ENCODE measurements around the gene CNTNAP5. TPM values are rescaled to one million over a fixed set of nuclear protein-coding genes. Genes with fewer than 3 reads are reported as not detected.

The CNTNAP5 gene
- total RNA-seq, 1 donor = not detected

DNA sequence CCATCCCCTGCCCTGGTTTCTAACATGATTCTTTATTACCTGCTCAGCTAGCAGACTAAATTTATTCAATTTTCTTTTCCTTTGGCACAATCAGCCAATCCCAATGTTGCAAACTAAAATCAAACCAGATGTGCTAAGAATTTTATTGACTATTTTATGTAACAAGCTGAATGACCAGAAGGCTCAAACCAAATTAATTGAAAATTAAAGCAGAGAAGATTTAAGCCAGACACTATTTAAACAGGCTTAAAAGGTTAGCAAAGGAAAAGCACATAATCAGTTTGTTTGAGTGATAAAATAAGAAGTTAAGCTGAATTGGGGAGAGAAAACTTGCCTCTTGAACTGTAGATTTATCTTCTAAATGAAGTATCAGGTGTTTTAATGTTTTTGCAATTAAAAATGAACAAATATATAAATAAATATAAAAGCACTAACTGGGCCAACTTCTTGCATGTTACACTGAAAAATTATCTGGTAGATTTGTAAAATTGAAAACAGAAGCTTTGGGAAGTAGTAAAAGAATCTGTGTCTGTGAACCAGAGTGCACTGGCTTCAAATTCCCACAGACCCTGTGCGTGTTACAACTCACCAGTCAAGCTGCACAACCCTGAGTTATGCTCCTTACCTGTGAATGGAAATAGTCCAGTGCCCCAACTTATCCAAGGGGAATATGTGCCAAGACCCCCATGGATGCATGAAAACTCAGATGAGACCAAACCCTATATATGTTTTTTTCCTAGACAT, 283.4 kb downstream of the CNTNAP5 start:
- DNase-seq (ENCODE audit: low read depth) = no peak
- no peak overlapping the region for H3K4me3 ChIP-seq (ENCODE audit: low read depth, low read length)
- TF ChIP-seq, protein P1, sequence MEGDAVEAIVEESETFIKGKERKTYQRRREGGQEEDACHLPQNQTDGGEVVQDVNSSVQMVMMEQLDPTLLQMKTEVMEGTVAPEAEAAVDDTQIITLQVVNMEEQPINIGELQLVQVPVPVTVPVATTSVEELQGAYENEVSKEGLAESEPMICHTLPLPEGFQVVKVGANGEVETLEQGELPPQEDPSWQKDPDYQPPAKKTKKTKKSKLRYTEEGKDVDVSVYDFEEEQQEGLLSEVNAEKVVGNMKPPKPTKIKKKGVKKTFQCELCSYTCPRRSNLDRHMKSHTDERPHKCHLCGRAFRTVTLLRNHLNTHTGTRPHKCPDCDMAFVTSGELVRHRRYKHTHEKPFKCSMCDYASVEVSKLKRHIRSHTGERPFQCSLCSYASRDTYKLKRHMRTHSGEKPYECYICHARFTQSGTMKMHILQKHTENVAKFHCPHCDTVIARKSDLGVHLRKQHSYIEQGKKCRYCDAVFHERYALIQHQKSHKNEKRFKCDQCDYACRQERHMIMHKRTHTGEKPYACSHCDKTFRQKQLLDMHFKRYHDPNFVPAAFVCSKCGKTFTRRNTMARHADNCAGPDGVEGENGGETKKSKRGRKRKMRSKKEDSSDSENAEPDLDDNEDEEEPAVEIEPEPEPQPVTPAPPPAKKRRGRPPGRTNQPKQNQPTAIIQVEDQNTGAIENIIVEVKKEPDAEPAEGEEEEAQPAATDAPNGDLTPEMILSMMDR (IDR thresholded peaks at IDR 0.05; ENCODE audit: insufficient read depth, low read depth, low read length) = no peak

DNA sequence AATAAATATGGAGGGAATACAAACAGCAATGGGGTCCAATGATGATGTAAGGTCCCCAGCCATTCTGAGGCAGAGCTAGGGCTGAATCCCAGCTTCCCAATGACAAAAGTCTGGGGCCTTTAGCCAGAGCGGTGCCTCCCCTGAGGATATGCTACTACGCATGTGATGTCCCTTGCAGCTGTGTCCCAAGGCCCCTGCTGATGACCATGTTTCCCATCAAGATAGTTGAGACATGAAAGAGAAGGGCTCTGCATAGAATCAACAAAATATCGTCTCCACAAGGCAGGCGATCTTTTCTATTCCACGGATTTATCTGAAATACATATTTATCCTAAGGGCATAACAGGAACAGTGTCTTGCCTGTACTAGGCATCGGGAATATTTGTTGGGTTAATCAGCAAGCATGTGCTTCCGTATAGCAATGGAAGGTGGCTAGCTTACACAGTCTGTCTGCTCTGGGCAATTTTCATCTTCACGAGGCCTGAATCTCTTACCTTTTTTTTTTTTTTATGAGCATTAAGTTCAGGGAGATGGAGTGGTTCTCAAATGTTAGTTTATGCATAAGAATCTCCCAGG, 284.6 kb downstream of the CNTNAP5 start:
- TF ChIP-seq, protein P1 (IDR thresholded peaks at IDR 0.05; ENCODE audit: insufficient read depth, low read depth, low read length) = no peak
- DNase-seq (ENCODE audit: low read depth) = no peak
- H3K4me3 ChIP-seq (ENCODE audit: low read depth, low read length) = no peak overlapping the region

DNA sequence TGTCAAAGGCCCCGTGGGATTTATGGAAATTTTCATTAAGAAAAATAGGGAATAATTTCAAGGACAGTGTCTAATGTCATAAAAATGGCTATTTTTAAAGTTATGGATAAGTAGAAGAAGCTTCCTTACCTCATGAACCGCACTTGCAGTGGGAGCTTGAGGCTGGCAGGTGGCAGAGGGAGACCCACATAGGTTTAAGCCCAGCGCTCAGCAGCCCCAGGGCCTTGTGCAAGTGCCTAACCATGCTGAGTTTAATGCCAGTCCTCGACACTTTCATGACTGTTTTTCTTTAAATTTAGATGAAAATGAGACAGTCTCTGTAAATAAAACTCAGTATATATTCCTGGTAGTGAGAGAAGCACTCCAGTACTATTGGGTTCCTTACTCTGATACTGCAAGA, 285.6 kb downstream of the CNTNAP5 start:
- DNase-seq (ENCODE audit: low read depth) = no peak
- TF ChIP-seq, protein P1 (IDR thresholded peaks at IDR 0.05; ENCODE audit: insufficient read depth, low read depth, low read length) = no peak
- H3K4me3 ChIP-seq (ENCODE audit: low read depth, low read length) = no peak overlapping the region

DNA sequence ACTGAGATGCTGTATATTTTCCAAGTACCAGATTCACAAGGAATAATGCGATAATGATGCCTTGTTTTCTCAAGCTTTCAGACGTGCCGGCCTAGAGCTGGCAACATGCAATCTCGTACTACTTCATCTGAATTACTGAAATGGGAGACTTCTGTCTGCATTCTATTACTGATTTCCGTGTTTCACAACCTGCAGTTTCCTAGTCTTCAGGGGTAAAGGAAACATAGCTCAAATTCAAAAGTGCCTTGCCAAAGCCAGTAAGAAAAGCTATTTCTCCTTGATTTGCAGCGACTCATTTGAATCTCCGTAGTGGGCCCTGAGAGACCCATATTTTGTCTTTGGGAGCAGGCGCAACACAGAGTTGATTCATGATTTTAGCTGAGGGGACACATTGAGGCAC, 289.0 kb downstream of the CNTNAP5 start:
- TF ChIP-seq, protein P1 (IDR thresholded peaks at IDR 0.05; ENCODE audit: insufficient read depth, low read depth, low read length) = no peak
- DNase-seq (ENCODE audit: low read depth) = no peak
- H3K4me3 ChIP-seq (ENCODE audit: low read depth, low read length) = no peak overlapping the region

DNA sequence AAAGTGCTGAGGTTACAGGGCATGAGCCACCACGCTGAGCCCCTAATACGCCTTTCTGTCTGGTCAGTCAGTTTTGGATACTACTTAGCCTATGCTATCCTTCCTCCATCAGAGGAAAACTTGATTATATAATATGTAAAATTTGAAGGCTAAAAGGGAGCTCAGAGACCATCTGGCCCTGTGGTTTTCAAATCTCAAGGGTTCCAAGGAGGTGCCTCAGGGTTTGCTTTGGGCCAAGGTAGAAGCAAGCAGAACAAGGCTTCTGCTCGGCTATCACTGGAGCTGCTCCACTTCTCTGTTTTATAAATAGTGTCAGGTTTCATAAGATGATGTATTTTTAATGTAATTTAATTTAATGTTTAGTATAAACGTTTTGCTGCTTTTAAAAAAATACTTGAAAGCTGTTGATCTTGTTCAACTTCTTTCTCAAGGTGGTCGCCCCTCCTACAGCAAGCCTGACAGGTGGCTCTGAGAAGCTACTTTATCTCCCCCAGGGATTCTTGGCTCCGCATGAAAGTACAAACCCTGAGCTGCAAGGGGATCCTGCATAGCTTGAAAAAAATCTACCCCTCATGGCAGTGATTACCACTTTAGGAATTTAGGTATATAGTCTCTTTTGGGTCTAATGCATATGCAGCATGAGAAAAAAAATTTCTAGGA, 290.3 kb downstream of the CNTNAP5 start:
- no peak overlapping the region for H3K4me3 ChIP-seq (ENCODE audit: low read depth, low read length)
- no peak for DNase-seq (ENCODE audit: low read depth)
- TF ChIP-seq, protein P1 (IDR thresholded peaks at IDR 0.05; ENCODE audit: insufficient read depth, low read depth, low read length) = no peak

DNA sequence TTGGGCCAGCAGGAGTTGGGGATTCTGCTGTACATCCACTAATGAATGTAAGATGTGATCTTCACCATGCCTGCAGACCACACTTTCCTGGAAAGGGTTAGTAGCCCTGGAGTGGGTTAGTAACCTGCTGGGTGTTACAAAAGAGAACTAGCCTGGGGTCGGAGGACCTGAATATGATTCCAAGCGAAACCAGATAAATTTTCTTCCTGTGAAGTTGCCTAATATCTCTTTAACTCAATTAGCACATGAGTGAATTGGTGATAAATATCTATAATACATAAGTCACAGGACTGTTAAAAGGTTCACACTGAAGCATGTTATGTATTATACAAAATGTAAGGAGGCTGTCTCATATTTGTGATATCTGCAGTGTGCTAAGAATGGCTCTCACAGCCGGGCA, 291.0 kb downstream of the CNTNAP5 start:
- TF ChIP-seq, protein P1 (IDR thresholded peaks at IDR 0.05; ENCODE audit: insufficient read depth, low read depth, low read length) = no peak
- no peak for DNase-seq (ENCODE audit: low read depth)
- H3K4me3 ChIP-seq (ENCODE audit: low read depth, low read length) = no peak overlapping the region
